ENCODE measurements around the gene AAK1.
A peak's percentile ranks its signal among the peaks of the same experiment; 100 is the strongest.

The AAK1 gene

GRCh38 chr2:69538872-69539548 is 104.5 kb downstream of the AAK1 start:
- no peak for DNase-seq (ENCODE audit: low read depth)

GRCh38 chr2:69538249-69538648 is 105.3 kb downstream of the AAK1 start:
- no peak for DNase-seq (ENCODE audit: low read depth)

- no peak for DNase-seq (ENCODE audit: low read depth)
Observed at GRCh38 chr2:69535817-69536241, 107.7 kb downstream of the AAK1 start.

- no peak for DNase-seq (ENCODE audit: low read depth)
Observed at GRCh38 chr2:69531186-69531585, 112.4 kb downstream of the AAK1 start.

- DNase-seq (ENCODE audit: low read depth) = no peak
Observed at GRCh38 chr2:69529480-69529879, 114.1 kb downstream of the AAK1 start.

GRCh38 chr2:69525261-69525660 is 118.3 kb downstream of the AAK1 start:
- DNase-seq (ENCODE audit: low read depth) = no peak

GRCh38 chr2:69524799-69525198 is 118.7 kb downstream of the AAK1 start:
- DNase-seq (ENCODE audit: low read depth) = no peak

GRCh38 chr2:69521747-69522146 is 121.8 kb downstream of the AAK1 start:
- no peak for DNase-seq (ENCODE audit: low read depth)

GRCh38 chr2:69518841-69519240 is 124.7 kb downstream of the AAK1 start:
- no peak for DNase-seq (ENCODE audit: low read depth)

GRCh38 chr2:69517410-69517809 is 126.1 kb downstream of the AAK1 start:
- no peak for DNase-seq (ENCODE audit: low read depth)

GRCh38 chr2:69514819-69515218 is 128.7 kb downstream of the AAK1 start:
- no peak for DNase-seq (ENCODE audit: low read depth)

- DNase-seq (ENCODE audit: low read depth) = peak; percentile 46
Observed at GRCh38 chr2:69514406-69514805, 129.1 kb downstream of the AAK1 start.

GRCh38 chr2:69512446-69512845 is 131.1 kb downstream of the AAK1 start:
- no peak for DNase-seq (ENCODE audit: low read depth)

- DNase-seq (ENCODE audit: low read depth) = no peak
Observed at GRCh38 chr2:69510204-69510603, 133.3 kb downstream of the AAK1 start.

GRCh38 chr2:69509750-69510140 is 133.8 kb downstream of the AAK1 start:
- DNase-seq (ENCODE audit: low read depth) = no peak

- DNase-seq (ENCODE audit: low read depth) = no peak
Observed at GRCh38 chr2:69509011-69509749, 134.4 kb downstream of the AAK1 start.

GRCh38 chr2:69505710-69506109 is 137.8 kb downstream of the AAK1 start:
- DNase-seq (ENCODE audit: low read depth) = no peak

GRCh38 chr2:69501301-69501700 is 142.2 kb downstream of the AAK1 start:
- no peak for DNase-seq (ENCODE audit: low read depth)

GRCh38 chr2:69499966-69500365 is 143.6 kb downstream of the AAK1 start:
- DNase-seq (ENCODE audit: low read depth) = no peak

- DNase-seq (ENCODE audit: low read depth) = no peak
Observed at GRCh38 chr2:69499242-69499641, 144.3 kb downstream of the AAK1 start.

GRCh38 chr2:69495861-69496260 is 147.7 kb downstream of the AAK1 start:
- DNase-seq (ENCODE audit: low read depth) = no peak

- no peak for DNase-seq (ENCODE audit: low read depth)
Observed at GRCh38 chr2:69495008-69495407, 148.5 kb downstream of the AAK1 start.

GRCh38 chr2:69494126-69494525 is 149.4 kb downstream of the AAK1 start:
- DNase-seq (ENCODE audit: low read depth) = no peak

GRCh38 chr2:69493268-69493667 is 150.3 kb downstream of the AAK1 start:
- no peak for DNase-seq (ENCODE audit: low read depth)

All from stromal cell of bone marrow (primary cell).